ENCODE measurements around the gene CCDC154. TPM values are rescaled to one million over a fixed set of nuclear protein-coding genes. Genes with fewer than 3 reads are reported as not detected.

CCDC154 gene
- total and polyA plus RNA-seq, 9 of the 15 experiments (the other 6 are each of a cell fraction or from before 2014, with no cell fraction given) = 0.15 to 1.4 (median 0.20) TPM; not detected in 5

GRCh38 chr16:1426734-1427471 is 17.5 kb downstream of the CCDC154 start (continued):
- peak; percentile 89 for TF ChIP-seq ZBTB33 (CRISPR knock-in tag; IDR thresholded peaks at IDR 0.05)
- no peak for TF ChIP-seq STAG1 (CRISPR knock-in tag; IDR thresholded peaks at IDR 0.05; ENCODE audit: borderline replicate concordance)
- no peak for TF ChIP-seq XRCC5 (IDR thresholded peaks at IDR 0.05; ENCODE audit: low read depth, low read length)

GRCh38 chr16:1425616-1426370 is 18.6 kb downstream of the CCDC154 start:
- in situ Hi-C loops (cut with MboI) = no loop called here
- intact Hi-C loops (cut with micrococcal nuclease) = no loop called here
- H4K20me1 ChIP-seq (replicated peaks; ENCODE audit: control insufficient read depth, insufficient read depth, low read length) = no peaks in the 10 kb centered on the region
- H3K4me3 ChIP-seq = no peak overlapping the region
- H3K27me3 ChIP-seq (ENCODE audit: control insufficient read depth in 2 of 2, insufficient read depth in 2 of 2, low read length in 2 of 2) = no peaks in the 10 kb centered on the region
- FAIRE-seq = no peak
- DNase-seq (ENCODE audit: extremely low read depth in 1 of 4, low spot score in 3 of 4) = no peak
- no TSS peak for BruUV-seq (replicated peaks)
- POLR2A ChIA-PET = interaction anchor here (1.1 to 1.2 kb wide), 2 partner anchors 47 to 185 kb away, joined by 3 read pairs; no protein-coding TSS in a partner anchor
- H3K27ac ChIP-seq (ENCODE audit: extremely low read depth, low read depth, low read length) = no peak overlapping the region
- no peak overlapping the region for H2AFZ ChIP-seq (ENCODE audit: low read depth, low read length)
- CTCF ChIA-PET (ENCODE audit: low intra/inter-chr PET ratio) = no interaction called here
- 70% methylated on average over 16 of the region's 16 CpGs for WGBS (ENCODE audit: insufficient coverage, low coverage, missing lambda C conversion rate)
- H3K9me1 ChIP-seq (ENCODE audit: control insufficient read depth, insufficient read depth, low read length) = no peaks in the 10 kb centered on the region
- no peak overlapping the region for H3K4me2 ChIP-seq (ENCODE audit: insufficient read depth, low read length)
- peaks cover 1% of the 10 kb centered on the region for H3K9me3 ChIP-seq (replicated peaks; ENCODE audit: control insufficient read depth, insufficient read depth, low read depth, low read length)
- H3K79me2 ChIP-seq (ENCODE audit: control insufficient read depth, insufficient read depth, low read length) = no peaks in the 10 kb centered on the region
- no peaks in the 10 kb centered on the region for H3K36me3 ChIP-seq (ENCODE audit: control insufficient read depth, insufficient read depth, low read length)
- ATAC-seq = no peak
- H3K9ac ChIP-seq (ENCODE audit: insufficient read depth in 1 of 2, low read depth in 2 of 2, low read length in 2 of 2) = peak overlapping the region in 1 of 2 experiments; percentile 58; a peak in 1 of 4 replicates
- H3K4me1 ChIP-seq (replicated peaks in 1 of 2; ENCODE audit: control insufficient read depth in 2 of 2, insufficient read depth in 2 of 2, low read length in 2 of 2) = peaks cover 0 to 60% of the 10 kb centered on the region in 2 experiments; a peak in 2 of 5 replicates
- TF ChIP-seq ATF6 (CRISPR knock-in tag; IDR thresholded peaks at IDR 0.05) (no peak), THAP12 (CRISPR knock-in tag; IDR thresholded peaks at IDR 0.05) (no peak), ZBTB26 (CRISPR knock-in tag; IDR thresholded peaks at IDR 0.05) (no peak), ZNF217 (CRISPR knock-in tag; IDR thresholded peaks at IDR 0.05) (no peak), ZNF436 (CRISPR knock-in tag; IDR thresholded peaks at IDR 0.05) (no peak), ZFPM2 (CRISPR knock-in tag; IDR thresholded peaks at IDR 0.05) (no peak), BDP1 (IDR thresholded peaks at IDR 0.05; ENCODE audit: insufficient read depth, insufficient read length) (no peak), ZFP36 (IDR thresholded peaks at IDR 0.05; ENCODE audit: low read depth, low read length, partially characterized antibody) (peak; percentile 60)
